Loucy (cell line): ENCODE results near the gene XG.

ENCODE experiments used
- EZH2phosphoT487 ChIP-seq: fragments of 200-600 bp; IDR thresholded peaks from 2 replicates; pipeline ENCODE4 v1.6.1; 2018; ENCODE audit warnings: antibody characterized with exemption, mild to moderate bottlenecking, moderate library complexity, borderline replicate concordance
- TF ChIP-seq, protein P1 (sequence below): fragments of 200-600 bp; sonication (generic); conservative IDR thresholded peaks from 2 replicates; pipeline ENCODE4 v1.5.1; 2014; ENCODE audit warnings: mild to moderate bottlenecking, antibody characterized with exemption, low read length

GRCh38 chrX:2766906-2767305, 15.1 kb downstream of the XG start:
- TF ChIP-seq EZH2phosphoT487, result no peak
- TF ChIP-seq, protein P1, sequence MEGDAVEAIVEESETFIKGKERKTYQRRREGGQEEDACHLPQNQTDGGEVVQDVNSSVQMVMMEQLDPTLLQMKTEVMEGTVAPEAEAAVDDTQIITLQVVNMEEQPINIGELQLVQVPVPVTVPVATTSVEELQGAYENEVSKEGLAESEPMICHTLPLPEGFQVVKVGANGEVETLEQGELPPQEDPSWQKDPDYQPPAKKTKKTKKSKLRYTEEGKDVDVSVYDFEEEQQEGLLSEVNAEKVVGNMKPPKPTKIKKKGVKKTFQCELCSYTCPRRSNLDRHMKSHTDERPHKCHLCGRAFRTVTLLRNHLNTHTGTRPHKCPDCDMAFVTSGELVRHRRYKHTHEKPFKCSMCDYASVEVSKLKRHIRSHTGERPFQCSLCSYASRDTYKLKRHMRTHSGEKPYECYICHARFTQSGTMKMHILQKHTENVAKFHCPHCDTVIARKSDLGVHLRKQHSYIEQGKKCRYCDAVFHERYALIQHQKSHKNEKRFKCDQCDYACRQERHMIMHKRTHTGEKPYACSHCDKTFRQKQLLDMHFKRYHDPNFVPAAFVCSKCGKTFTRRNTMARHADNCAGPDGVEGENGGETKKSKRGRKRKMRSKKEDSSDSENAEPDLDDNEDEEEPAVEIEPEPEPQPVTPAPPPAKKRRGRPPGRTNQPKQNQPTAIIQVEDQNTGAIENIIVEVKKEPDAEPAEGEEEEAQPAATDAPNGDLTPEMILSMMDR, result no peak
